DMS79 treated with DMSO at 0.1 percent for 48 hours (cell line): Measurements from ENCODE around the gene ZNF99.
"Not testable (repeated sequence)": the region's sequence is repeated elsewhere in the genome, so short reads cannot be mapped to it uniquely, and the experiment has no call there.

Experiments
- DNase-seq: peaks from one replicate; lab custom pipeline; 2025; lab: John Stamatoyannopoulos, UW

Gene ZNF99

GRCh38 chr19:22783651-22784410, at the start of gene ZNF99:
Gene ZNF99, minus strand, starts transcription at chr19:22784151. Its CDS starts 135 bp downstream, at chr19:22784016.
- no peak for DNase-seq

DNA sequence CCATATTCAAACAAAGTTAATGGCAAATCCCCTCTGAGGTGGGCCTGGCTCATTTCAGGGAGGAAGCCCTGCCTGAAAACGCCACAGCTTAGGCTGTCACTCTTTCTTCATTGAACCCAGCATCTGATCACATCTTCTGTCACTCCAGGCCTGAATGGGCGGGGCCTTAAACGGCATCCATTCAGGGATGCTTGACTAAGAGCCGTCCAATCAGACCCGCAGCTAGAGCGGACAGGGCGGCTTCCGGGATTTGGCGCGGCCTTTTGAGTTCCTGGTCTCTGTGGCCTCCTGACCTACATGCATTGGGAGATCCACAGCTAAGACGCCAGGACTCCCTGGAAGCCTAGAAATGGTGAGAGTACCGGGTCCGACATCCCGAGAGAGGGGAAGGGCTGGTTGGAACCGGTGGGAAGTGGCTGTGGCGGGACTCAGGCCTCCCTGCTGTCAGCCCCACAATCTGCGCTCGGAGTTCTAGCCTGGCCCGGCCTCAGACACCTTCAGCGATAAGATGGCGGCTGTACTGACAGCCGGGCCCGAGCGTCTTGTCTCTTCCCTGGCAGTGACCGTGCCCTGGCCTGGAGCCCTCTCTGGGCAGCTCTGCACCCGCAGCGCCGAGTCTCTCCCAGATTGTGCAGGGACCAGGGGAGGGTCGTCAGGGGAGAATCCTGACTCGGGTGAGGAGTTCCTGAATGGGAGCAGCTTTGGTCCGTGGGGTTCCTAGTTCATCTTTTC, 48.2 kb upstream of the ZNF99 start, which contains the start of gene ZNF723:
TSS of gene ZNF723 (plus strand) at position 261 of the 732 bp plus-strand sequence. CDS start at position 350, 89 bp downstream.
- DNase-seq = no peak

DNA sequence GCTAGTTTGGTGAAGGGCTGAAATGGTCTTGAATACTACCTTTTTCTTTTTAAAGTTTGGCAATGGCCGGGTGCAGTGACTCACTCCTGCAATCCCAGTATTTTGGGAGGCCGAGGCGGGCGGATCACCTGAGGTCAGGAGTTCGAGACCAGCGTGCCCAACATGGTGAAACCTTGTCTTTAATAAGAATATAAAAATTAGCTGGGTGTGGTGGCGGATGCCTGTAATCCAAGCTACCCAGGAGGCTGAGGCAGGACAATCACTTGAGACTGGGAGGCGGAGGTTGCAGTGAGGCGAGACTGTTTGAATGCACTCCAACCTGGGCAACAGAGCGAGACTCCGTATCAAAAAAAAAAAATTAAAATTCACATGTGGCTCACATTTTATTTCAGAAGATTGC, 47.3 kb upstream of the ZNF99 start:
- no peak for DNase-seq

- DNase-seq = no peak
These were observed 30.2 kb upstream of the ZNF99 start for GRCh38 chr19:22814124-22814523.

DNA sequence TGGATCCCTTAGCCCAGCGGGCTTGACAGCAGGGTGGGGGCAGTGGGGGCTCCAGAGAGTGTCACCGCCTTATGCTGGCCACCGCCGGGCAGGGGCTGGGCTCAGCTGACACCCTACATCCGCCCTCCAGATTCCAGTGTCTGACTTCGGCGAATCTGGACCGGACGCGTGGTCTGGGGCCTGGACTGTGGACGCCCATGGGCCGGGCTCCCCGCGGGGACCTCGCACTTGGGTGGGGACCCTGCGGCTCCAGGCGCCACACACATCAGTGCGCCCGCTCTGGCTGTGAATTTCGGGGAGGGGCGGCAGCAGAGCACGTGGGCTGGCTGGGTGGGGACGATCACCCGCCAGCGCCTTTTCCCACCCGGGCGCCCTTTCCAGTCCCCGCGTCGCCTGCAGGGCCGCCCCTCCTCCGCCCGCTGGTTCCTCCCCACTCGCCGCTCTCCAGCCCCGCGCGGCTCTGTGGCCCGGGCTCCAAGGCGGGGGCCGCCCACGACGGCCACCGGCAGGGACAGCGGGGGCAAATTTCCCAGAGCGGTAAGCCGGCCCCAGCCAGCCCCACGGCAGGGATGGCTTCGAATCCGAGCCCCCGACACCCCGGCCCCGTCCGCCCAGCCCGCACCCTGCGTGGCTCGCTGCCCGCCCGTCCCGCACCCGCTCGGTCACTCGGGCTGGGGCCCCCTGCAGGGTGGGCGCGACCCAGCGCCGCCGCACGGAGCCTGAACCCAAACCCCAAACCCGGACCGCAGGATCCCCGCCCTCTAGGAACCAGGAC, 23.3 kb upstream of the ZNF99 start:
- no peak for DNase-seq

DNA sequence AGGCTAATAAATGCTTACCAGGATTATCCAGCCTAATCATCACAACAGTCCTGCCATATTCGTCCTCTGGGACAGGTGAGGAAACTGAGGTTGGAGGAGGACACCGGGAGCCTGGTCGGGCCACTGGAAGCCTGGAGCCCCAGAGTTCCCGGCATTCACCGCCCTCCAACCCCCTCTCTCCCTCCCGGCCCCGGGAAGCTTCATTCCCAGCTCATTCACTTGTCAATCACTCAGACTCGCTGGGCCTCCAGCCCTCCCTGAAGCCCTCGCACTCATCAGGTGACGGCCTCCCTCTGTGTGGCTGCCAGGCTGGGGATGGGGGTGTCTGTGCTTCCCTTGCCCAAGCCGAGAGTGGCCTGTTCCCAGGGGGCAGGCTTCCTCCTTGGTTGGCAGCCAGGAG, 22.5 kb upstream of the ZNF99 start:
- no peak for DNase-seq

- no peak for DNase-seq
These were observed 13.1 kb upstream of the ZNF99 start for GRCh38 chr19:22797040-22797439.

GRCh38 chr19:22792863-22793262, 8.9 kb upstream of the ZNF99 start:
- not testable (repeated sequence) for DNase-seq

DNA sequence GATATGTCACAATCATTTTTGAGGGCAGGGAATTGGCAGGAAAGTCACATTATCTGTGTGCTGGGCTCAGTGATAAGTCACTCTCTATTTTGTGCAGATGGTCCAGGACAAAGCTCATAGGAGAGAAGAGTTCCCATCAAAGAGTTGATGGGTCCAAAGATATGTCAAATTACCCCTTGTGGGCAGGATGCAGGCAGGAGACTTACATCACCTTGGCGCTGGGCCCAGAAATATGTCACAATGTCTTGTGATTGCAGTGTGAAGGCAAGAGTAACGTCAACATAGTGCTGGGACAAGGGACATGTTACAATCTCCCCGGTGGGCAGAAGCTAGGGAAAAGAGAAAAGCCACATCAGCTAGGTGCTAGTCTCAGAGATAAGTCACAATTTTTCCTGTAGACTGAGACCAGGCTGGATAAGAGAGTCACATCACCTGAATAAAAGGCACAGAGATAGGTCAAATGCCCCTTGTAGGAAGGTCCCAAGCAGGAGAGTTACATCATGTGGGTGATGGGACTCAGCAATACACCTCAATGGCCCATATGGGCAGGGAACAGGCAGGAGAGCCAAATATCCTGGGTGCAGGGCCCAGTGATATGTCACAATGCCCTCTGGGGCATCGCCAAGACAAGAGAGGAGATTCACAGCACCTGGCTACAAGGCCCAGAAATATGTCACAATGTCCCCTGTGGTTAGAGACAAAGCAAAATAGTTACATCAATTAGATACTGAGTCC, 47.9 kb downstream of the ZNF99 start:
- no peak for DNase-seq

- DNase-seq = no peak
These were observed 50.3 kb downstream of the ZNF99 start for GRCh38 chr19:22733691-22734090.

GRCh38 chr19:22728214-22728613, 55.7 kb downstream of the ZNF99 start:
- DNase-seq = not testable (repeated sequence)

DNA sequence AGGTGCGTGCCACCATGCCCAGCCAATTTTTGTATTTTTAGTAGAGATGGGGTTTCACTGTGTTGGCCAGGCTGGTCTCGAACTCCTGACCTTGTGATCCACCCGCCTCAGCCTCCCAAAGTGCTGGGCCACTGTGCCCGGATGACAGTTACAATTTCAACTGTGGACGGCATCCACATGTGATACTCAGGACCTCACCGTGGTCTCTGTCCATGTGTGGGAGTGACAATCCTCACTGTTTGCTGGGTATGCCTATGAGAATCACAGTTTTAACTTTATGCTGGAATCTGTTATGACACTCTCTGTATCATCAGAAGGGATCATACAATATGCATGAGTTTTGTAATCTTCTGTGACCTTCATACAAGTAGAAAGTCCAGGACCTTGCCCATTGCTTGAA, 62.4 kb downstream of the ZNF99 start:
- DNase-seq = not testable (repeated sequence)

GRCh38 chr19:22708983-22709382, 75.0 kb downstream of the ZNF99 start:
- no peak for DNase-seq

GRCh38 chr19:22703096-22703495, 80.9 kb downstream of the ZNF99 start:
- DNase-seq = not testable (repeated sequence)

DNA sequence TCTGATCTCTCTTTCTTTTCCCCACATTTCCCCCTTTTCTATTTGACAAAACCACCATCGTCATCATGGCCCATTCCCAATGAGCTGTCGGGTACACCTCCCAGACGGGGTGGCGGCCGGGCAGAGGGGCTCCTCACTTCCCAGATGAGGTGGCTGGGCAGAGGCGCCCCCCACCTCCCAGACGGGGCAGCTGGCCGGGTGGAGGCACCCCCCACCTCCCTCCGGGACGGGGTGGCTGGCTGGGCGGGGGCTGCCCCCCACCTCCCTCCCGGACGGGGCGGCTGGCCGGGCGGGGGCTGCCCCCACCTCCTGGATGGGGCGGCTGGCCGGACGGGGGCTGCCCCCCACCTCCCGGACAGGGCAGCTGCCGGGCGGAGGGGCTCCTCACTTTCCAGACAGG, 81.3 kb downstream of the ZNF99 start:
- DNase-seq = not testable (repeated sequence)
